Cardiac fibroblast (primary cell): Measurements from ENCODE around the gene RRBP1.

Experiments
- DNase-seq, 2 donors: peaks; one replicate each; pipeline versions ENCODE4 v3.0.0 to v3.0.0-alpha.2; 2010; ENCODE audit warnings: low read depth in 2 of 2
- H3K4me3 ChIP-seq, 2 donors: replicated peaks in 1 of 2; 1 replicate in 1 of 2; 2 replicates in 1 of 2; pipeline ENCODE4 v1.5.1; 2011; ENCODE audit warnings: low read depth in 2 of 2, low read length in 2 of 2, mild to moderate bottlenecking in 2 of 2, moderate library complexity in 1 of 2
- TF ChIP-seq, protein P1 (sequence below): IDR thresholded peaks from one replicate; pipeline ENCODE4 v1.5.1; 2011; ENCODE audit warnings: low read depth, mild to moderate bottlenecking, low read length, inconsistent platforms

RRBP1 gene

GRCh38 chr20:17715075-17715474, 33.0 kb upstream of the RRBP1 start:
- TF ChIP-seq, protein P1, sequence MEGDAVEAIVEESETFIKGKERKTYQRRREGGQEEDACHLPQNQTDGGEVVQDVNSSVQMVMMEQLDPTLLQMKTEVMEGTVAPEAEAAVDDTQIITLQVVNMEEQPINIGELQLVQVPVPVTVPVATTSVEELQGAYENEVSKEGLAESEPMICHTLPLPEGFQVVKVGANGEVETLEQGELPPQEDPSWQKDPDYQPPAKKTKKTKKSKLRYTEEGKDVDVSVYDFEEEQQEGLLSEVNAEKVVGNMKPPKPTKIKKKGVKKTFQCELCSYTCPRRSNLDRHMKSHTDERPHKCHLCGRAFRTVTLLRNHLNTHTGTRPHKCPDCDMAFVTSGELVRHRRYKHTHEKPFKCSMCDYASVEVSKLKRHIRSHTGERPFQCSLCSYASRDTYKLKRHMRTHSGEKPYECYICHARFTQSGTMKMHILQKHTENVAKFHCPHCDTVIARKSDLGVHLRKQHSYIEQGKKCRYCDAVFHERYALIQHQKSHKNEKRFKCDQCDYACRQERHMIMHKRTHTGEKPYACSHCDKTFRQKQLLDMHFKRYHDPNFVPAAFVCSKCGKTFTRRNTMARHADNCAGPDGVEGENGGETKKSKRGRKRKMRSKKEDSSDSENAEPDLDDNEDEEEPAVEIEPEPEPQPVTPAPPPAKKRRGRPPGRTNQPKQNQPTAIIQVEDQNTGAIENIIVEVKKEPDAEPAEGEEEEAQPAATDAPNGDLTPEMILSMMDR = no peak
- no peak for DNase-seq
- no peak overlapping the region for H3K4me3 ChIP-seq

- no peak for DNase-seq
- TF ChIP-seq, protein P1 = no peak
- no peak overlapping the region for H3K4me3 ChIP-seq
Observed at GRCh38 chr20:17714597-17714996, 32.6 kb upstream of the RRBP1 start.

DNA sequence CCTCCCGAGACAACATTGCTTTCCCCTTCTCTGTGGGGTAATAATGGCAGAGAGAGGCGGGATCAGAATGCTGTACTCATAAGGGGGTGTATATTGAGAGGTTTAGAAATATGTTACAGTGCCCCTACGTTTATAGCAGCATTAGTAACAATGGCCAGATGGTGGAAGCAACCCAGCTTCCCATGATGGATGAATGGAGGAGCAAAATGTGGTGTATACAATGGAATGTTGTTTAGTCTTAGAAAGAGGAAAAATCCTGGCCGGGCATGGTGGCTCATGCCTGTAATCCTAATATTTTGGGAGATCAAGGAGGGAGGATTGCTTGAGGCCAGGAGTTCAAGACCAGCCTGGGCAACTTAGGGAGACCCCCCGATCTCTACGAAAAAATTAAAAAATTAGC, 30.7 kb upstream of the RRBP1 start:
- no peak overlapping the region for H3K4me3 ChIP-seq
- TF ChIP-seq, protein P1 = no peak
- no peak for DNase-seq

DNA sequence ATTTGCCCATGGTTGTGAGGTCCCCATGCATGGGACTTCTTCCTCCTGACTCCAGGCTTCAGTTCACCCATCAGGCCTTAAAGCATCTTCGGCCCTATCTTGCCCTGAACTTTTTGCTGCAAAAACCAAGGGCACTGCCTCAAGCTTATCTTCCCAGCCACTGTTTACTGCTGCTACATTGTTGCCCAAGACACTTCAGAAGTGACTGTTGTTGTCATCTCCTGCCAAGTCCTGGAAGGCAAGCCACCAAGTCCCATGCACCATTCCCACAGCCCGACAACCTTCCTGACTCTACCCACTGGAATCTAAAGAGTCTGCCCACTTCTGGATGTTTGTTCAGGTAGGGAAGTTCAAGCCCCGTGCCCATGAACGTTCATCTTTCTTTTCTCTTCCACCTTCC, 30.2 kb upstream of the RRBP1 start:
- no peak for DNase-seq
- H3K4me3 ChIP-seq = no peak overlapping the region
- TF ChIP-seq, protein P1 = no peak

DNA sequence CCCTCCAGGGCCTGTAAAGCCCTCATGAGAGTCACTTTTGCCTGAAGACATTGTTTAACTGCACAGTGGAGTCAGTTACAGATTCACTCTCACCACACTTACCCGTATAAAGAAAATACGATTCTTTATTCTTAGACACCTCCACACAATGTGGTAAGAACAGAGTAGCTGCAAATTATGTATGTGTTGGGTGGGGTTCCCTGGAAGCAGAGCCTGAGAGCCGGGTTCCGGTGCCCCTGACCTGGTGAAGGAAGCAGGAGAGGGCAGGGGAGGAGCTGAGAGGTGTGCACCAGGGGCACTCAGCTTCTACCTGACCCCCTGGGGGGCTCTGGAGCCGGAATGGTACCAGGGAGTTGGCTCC, 29.2 kb upstream of the RRBP1 start:
- TF ChIP-seq, protein P1 = no peak
- no peak for DNase-seq
- H3K4me3 ChIP-seq = no peak overlapping the region

DNA sequence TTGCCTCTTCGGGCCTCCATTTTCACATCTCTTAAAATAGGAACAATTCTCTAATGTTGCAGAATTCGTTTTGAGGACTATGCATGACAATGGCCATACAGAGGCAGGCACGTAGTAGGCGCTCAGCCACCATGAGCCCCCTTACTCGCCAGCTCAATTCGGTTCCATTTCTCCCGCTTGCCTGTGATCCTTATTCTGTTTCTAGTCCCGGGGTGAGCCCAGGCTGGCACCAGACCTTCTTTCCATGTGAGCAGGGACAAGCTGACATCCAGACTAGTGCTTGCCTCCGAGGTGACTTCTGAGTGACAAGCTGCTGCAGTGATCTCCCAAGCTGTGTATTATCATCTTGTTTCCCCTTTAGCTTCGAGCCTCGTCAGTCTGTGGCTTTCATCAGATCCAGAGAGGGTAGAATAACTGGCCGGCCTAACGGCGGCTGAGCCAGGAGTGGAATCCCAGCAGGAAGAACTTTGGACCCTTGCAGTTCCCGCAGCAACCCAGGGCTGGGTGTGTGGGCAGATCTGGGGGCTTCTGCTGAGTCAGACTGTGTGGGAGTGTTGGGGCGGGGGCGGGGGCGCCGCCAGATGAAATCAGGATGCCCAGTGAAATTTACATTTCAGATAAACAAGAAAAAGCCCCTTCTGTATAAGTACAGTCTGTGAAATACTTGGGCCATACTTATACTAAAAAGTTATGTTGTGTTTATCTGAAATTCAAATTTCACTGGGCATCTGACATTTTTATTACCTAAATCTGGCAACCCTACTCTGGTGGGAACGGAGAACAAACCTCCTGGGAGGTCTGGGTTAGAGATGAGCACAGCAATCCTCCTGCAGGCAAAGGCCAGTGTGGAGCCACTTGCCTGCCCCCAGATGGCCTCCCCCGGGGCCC, 28.6 kb upstream of the RRBP1 start:
- peak in 1 of 2 donors; percentile 24 for DNase-seq
- TF ChIP-seq, protein P1 = no peak
- no peak overlapping the region for H3K4me3 ChIP-seq
